GM19467 (cell line): ENCODE measurements around the gene KRT38.
"Not testable (repeated sequence)": the region's sequence is repeated elsewhere in the genome, so short reads cannot be mapped to it uniquely, and the experiment has no call there.

Experiments used
- ATAC-seq: cut with Tn5 transposase; IDR thresholded peaks from one replicate; pipeline ENCODE4 v1.9.1; 2021; ENCODE audit warnings: mild to moderate bottlenecking, moderate library complexity; ENCODE audit not compliant: unreplicated experiment

KRT38 gene

GRCh38 chr17:41463746-41464145, 23.0 kb upstream of the KRT38 start:
- no peak for ATAC-seq

- ATAC-seq = no peak
Observed at GRCh38 chr17:41462705-41463104, 21.9 kb upstream of the KRT38 start.

- ATAC-seq = no peak
Observed at GRCh38 chr17:41457676-41458075, 16.9 kb upstream of the KRT38 start.

- ATAC-seq = no peak
Observed at GRCh38 chr17:41456204-41456603, 15.4 kb upstream of the KRT38 start.

- ATAC-seq = no peak
Observed at GRCh38 chr17:41455236-41455635, 14.5 kb upstream of the KRT38 start.

GRCh38 chr17:41453066-41453465, 12.3 kb upstream of the KRT38 start:
- ATAC-seq = no peak

GRCh38 chr17:41452281-41452680, 11.5 kb upstream of the KRT38 start:
- ATAC-seq = no peak

- no peak for ATAC-seq
Observed at GRCh38 chr17:41451154-41451728, 10.5 kb upstream of the KRT38 start.

GRCh38 chr17:41449008-41449407, 8.2 kb upstream of the KRT38 start:
- no peak for ATAC-seq

GRCh38 chr17:41448506-41448905, 7.7 kb upstream of the KRT38 start:
- ATAC-seq = no peak

GRCh38 chr17:41446806-41447205, 6.0 kb upstream of the KRT38 start:
- no peak for ATAC-seq

GRCh38 chr17:41444640-41445039, 3.9 kb upstream of the KRT38 start:
- ATAC-seq = no peak

- no peak for ATAC-seq
Observed at GRCh38 chr17:41444186-41444585, 3.4 kb upstream of the KRT38 start.

- no peak for ATAC-seq
Observed at GRCh38 chr17:41442739-41443138, 2.0 kb upstream of the KRT38 start.

- no peak for ATAC-seq
Observed at GRCh38 chr17:41439375-41439774, 1.4 kb downstream of the KRT38 start.

- ATAC-seq = no peak
Observed at GRCh38 chr17:41437769-41438168, 3.0 kb downstream of the KRT38 start.

- ATAC-seq = no peak
Observed at GRCh38 chr17:41437254-41437653, 3.5 kb downstream of the KRT38 start.

GRCh38 chr17:41434415-41434814, 6.4 kb downstream of the KRT38 start:
- ATAC-seq = no peak

- no peak for ATAC-seq
Observed at GRCh38 chr17:41434005-41434404, 6.8 kb downstream of the KRT38 start.

- no peak for ATAC-seq
Observed at GRCh38 chr17:41433586-41433985, 7.2 kb downstream of the KRT38 start.

GRCh38 chr17:41430376-41430775, 10.4 kb downstream of the KRT38 start:
- ATAC-seq = not testable (repeated sequence)

GRCh38 chr17:41429667-41430066, 11.1 kb downstream of the KRT38 start:
- ATAC-seq = no peak

GRCh38 chr17:41428591-41429291, 12.0 kb downstream of the KRT38 start:
- no peak for ATAC-seq
